Ishikawa (cell line): ENCODE data around the gene PRDM16.

Source experiments
- CEBPB ChIP-seq: IDR thresholded peaks from 2 replicates; pipeline ENCODE4 v1.6.1; 2012
- CREB1 ChIP-seq: IDR thresholded peaks from 2 replicates; pipeline ENCODE4 v1.6.1; 2012; ENCODE audit warnings: low read depth
- EGR1 ChIP-seq: IDR thresholded peaks from 2 replicates; pipeline ENCODE4 v1.6.1; 2012
- EP300 ChIP-seq: IDR thresholded peaks from 2 replicates; pipeline ENCODE4 v1.6.1; 2012; ENCODE audit warnings: borderline replicate concordance
- FOXM1 ChIP-seq: IDR thresholded peaks from 2 replicates; pipeline ENCODE4 v1.6.1; 2012; ENCODE audit warnings: low read depth, borderline replicate concordance
- NFIC ChIP-seq: IDR thresholded peaks from 2 replicates; pipeline ENCODE4 v1.6.1; 2012
- RAD21 ChIP-seq: IDR thresholded peaks from 2 replicates; pipeline ENCODE4 v1.6.1; 2012; ENCODE audit warnings: low read depth
- TAF1 ChIP-seq: IDR thresholded peaks from 2 replicates; pipeline ENCODE4 v1.6.1; 2012; ENCODE audit warnings: low read depth, mild to moderate bottlenecking
- TCF12 ChIP-seq: IDR thresholded peaks from 2 replicates; pipeline ENCODE4 v1.6.1; 2012; ENCODE audit warnings: low read depth
- TEAD4 ChIP-seq: IDR thresholded peaks from 2 replicates; pipeline ENCODE4 v1.6.1; 2012
- YY1 ChIP-seq: IDR thresholded peaks from 2 replicates; pipeline ENCODE4 v1.6.1; 2012; ENCODE audit warnings: low read depth
- ZBTB7A ChIP-seq: IDR thresholded peaks from 2 replicates; pipeline ENCODE4 v1.6.1; 2012; ENCODE audit warnings: low read depth
- TF ChIP-seq, protein P1 (sequence below): IDR thresholded peaks from 2 replicates; pipeline ENCODE4 v1.6.1; 2012
- TF ChIP-seq, protein P2 (sequence below): IDR thresholded peaks from 2 replicates; pipeline ENCODE4 v1.6.1; 2012; ENCODE audit warnings: low read depth, mild to moderate bottlenecking
- TF ChIP-seq, protein P3 (sequence below): IDR thresholded peaks from 2 replicates; pipeline ENCODE4 v1.6.1; 2012

Gene PRDM16

DNA sequence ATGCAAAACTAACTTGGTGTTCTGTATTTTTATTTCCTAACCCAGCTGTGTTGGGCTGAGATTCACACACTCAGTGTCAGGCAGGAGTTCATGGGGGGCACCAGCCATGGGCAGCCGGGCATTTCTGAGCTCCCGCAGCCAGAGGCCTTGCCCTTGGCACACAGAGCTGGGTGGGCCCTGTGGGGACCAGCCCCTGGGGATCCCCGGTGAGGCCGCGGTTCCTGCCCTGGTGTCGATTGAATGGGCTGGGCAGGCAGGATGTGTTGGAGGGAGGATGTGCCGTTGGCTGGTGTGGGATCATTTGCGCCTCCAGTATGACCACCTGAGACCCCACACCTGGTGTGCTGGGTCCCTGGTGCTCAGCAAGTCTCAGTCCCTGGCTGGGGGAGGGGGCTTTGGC, 91.0 kb downstream of the PRDM16 start:
- TF ChIP-seq, protein P1, sequence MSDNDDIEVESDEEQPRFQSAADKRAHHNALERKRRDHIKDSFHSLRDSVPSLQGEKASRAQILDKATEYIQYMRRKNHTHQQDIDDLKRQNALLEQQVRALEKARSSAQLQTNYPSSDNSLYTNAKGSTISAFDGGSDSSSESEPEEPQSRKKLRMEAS = no peak
- TF ChIP-seq CREB1 (no peak), TEAD4 (no peak), TCF12 (no peak), TAF1 (no peak), YY1 (no peak), RAD21 (no peak), NFIC (no peak), CEBPB (no peak), EGR1 (no peak), FOXM1 (no peak)
- TF ChIP-seq, protein P2, sequence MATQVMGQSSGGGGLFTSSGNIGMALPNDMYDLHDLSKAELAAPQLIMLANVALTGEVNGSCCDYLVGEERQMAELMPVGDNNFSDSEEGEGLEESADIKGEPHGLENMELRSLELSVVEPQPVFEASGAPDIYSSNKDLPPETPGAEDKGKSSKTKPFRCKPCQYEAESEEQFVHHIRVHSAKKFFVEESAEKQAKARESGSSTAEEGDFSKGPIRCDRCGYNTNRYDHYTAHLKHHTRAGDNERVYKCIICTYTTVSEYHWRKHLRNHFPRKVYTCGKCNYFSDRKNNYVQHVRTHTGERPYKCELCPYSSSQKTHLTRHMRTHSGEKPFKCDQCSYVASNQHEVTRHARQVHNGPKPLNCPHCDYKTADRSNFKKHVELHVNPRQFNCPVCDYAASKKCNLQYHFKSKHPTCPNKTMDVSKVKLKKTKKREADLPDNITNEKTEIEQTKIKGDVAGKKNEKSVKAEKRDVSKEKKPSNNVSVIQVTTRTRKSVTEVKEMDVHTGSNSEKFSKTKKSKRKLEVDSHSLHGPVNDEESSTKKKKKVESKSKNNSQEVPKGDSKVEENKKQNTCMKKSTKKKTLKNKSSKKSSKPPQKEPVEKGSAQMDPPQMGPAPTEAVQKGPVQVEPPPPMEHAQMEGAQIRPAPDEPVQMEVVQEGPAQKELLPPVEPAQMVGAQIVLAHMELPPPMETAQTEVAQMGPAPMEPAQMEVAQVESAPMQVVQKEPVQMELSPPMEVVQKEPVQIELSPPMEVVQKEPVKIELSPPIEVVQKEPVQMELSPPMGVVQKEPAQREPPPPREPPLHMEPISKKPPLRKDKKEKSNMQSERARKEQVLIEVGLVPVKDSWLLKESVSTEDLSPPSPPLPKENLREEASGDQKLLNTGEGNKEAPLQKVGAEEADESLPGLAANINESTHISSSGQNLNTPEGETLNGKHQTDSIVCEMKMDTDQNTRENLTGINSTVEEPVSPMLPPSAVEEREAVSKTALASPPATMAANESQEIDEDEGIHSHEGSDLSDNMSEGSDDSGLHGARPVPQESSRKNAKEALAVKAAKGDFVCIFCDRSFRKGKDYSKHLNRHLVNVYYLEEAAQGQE = no peak
- TF ChIP-seq, protein P3, sequence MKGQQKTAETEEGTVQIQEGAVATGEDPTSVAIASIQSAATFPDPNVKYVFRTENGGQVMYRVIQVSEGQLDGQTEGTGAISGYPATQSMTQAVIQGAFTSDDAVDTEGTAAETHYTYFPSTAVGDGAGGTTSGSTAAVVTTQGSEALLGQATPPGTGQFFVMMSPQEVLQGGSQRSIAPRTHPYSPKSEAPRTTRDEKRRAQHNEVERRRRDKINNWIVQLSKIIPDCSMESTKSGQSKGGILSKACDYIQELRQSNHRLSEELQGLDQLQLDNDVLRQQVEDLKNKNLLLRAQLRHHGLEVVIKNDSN = no peak

DNA sequence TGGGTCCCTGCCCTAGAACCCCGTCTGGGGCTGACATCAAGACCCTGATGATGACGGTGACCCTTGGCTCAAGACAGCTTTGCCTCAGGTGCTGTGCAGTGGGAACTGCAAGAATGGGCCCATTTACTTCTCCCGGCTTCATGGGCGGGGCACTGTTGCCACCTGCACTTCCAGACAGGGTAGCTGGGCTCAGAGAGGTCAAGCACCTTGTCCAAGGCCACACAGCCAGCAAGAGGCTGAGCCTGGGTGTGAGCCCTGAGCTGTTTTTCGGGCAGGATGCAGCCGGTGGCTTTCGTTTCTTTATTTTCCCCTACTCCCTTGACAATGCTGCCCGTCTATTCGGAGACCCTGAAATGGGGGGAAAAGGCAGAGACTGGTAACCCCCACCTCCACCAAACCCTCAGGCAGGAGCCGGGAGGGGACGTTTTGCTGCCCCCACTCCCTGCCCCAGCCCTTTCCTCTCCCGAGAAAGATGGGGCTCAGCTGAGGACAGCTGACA, 91.7 kb downstream of the PRDM16 start:
- no peak for TF ChIP-seq TCF12
- TF ChIP-seq, protein P3 = no peak
- no peak for TF ChIP-seq RAD21
- TF ChIP-seq NFIC = no peak
- TF ChIP-seq YY1 = no peak

DNA sequence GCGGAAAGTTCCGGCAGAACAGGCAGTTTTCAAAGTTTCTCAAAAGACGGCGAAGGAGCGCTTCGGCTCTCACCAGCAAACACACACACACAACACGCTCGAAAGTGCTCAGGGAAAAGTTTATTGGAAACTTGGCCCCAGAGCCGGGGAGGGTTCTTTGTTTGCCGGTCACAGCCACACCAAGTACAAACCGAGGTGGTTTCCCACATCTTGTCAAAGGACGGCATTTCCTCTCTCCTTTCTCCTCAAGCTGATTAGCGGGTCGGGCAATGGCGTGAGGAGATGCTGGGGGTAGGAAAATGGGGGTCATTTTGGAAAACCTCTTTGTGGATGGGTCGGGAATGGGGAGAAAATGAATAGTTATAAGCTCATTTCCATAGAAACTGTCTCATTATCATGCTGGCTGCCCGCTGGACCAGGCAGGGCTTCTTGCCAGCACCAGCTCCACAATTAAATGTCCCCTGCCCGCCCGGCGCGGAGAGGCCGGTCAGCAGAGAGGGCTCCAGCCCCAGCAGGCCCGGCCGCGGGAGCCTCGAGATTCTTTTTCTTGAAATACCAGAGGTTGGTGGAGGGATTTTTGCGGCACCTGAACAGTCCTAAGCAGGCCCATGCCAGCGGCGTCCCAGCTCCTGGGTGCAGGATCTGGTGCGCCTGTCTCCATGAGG, 92.3 kb downstream of the PRDM16 start:
- TF ChIP-seq ZBTB7A = no peak
- no peak for TF ChIP-seq FOXM1
- TF ChIP-seq YY1 = no peak
- TF ChIP-seq CREB1 = no peak
- TF ChIP-seq, protein P2 = no peak
- no peak for TF ChIP-seq TAF1
- TF ChIP-seq TCF12 = no peak
- no peak for TF ChIP-seq EGR1
- TF ChIP-seq, protein P1 = no peak
- TF ChIP-seq EP300 = no peak
- TF ChIP-seq RAD21 = no peak
- no peak for TF ChIP-seq TEAD4
- no peak for TF ChIP-seq NFIC
- TF ChIP-seq CEBPB = no peak
- TF ChIP-seq, protein P3 = no peak

DNA sequence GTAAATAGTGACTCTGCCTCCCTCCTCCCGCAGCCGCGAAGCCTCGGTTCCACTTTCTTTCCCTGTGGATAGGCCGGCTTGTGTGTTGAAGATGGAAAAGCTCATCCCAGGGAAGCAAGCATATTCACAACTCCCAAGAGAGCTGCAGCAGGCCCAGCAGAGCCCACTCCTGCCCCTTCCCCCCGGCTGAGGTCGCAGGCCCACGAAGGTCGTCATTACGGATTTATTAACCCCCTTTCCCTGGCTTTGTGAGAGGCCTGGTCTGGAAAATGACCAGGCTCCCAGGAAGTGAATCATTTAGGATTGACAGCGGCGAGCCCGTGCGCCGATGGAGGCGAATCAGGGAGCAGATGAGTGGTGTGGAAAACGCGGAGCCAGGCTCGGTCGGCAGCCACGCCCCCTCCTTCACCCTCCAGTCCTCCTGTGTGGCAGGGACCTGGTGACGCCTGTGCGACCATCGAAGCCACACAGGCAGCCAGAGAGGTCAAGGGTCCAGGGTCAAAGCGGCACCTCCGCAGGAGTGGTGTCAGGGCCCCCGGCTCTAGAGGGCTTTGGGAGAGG, 93.4 kb downstream of the PRDM16 start:
- TF ChIP-seq FOXM1 = no peak
- TF ChIP-seq NFIC = no peak
- TF ChIP-seq YY1 = no peak
- TF ChIP-seq, protein P1 = no peak
- TF ChIP-seq TEAD4 = no peak
- no peak for TF ChIP-seq RAD21

DNA sequence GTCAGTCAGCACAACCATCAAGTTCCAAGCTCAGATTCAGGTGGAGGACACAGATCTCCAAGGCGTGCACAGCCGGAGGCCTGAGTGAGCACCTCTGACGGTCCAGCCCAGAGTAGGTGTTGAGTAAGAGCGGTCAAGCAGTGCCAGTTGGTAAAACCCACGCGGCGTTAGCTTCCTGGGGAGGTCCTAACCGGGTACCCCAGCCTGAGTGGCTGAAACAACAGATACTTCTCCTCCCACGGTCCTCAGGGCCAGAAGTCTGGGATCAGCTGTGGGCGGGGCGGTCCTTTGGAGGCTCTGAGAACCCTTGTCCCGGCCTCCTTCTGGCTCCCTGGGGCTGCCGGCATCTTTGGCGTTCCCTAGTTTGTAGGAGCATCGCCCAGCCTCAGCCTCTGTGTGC, 94.4 kb downstream of the PRDM16 start:
- no peak for TF ChIP-seq CREB1
- TF ChIP-seq, protein P1 = no peak
- no peak for TF ChIP-seq RAD21
- no peak for TF ChIP-seq NFIC
- TF ChIP-seq EGR1 = no peak
- TF ChIP-seq TCF12 = no peak
- no peak for TF ChIP-seq ZBTB7A
- TF ChIP-seq, protein P3 = no peak
- TF ChIP-seq, protein P2 = no peak
- no peak for TF ChIP-seq EP300
- TF ChIP-seq FOXM1 = no peak
- no peak for TF ChIP-seq CEBPB
- TF ChIP-seq TAF1 = no peak
- TF ChIP-seq YY1 = no peak
